Kidney epithelial cell (primary cell): ENCODE data around the gene GNL3. TPM values are rescaled to one million over a fixed set of nuclear protein-coding genes. Genes with fewer than 3 reads are reported as not detected.

Experiments used
- DNase-seq: peaks from one replicate; pipeline ENCODE4 v3.0.0-alpha.2; 2010; ENCODE audit warnings: low read depth
- H3K27me3 ChIP-seq: 2 replicates; pipeline ENCODE4 v1.6.0; 2011; ENCODE audit warnings: low read length; ENCODE audit not compliant: control insufficient read depth, insufficient read depth
- H3K36me3 ChIP-seq: 2 replicates; pipeline ENCODE4 v1.5.1; 2011; ENCODE audit warnings: low read length; ENCODE audit not compliant: control insufficient read depth, insufficient read depth
- H3K4me3 ChIP-seq: 2 replicates; pipeline ENCODE4 v1.5.1; 2011; ENCODE audit warnings: low read depth, mild to moderate bottlenecking, control low read depth, low read length
- CTCF ChIP-seq: IDR thresholded peaks from 2 replicates; pipeline ENCODE4 v1.5.1; 2011; ENCODE audit warnings: mild to moderate bottlenecking, moderate library complexity, low read length, control low read depth, inconsistent platforms; ENCODE audit not compliant: insufficient read depth, poor library complexity, severe bottlenecking
- total RNA-seq: library from RNA; depleted of rRNA; stranded (reverse); fragments of >200 nt; gene quantifications from 2 replicates; pipeline ENCODE4 v1.2.3, GENCODE V29; 2015

Gene GNL3
- total RNA-seq, 1 donor from 2014 or later = 135 TPM

- no peak for TF ChIP-seq CTCF
- Histone ChIP-seq H3K36me3 (no peaks in the 10 kb centered on the region), H3K4me3 (peak overlapping the region; percentile 88), H3K27me3 (no peaks in the 10 kb centered on the region)
- DNase-seq = no peak
Observed at GRCh38 chr3:52704611-52705437, 19.0 kb downstream of the GNL3 start.

GRCh38 chr3:52705438-52705687, 19.5 kb downstream of the GNL3 start:
- no peak for DNase-seq
- TF ChIP-seq CTCF = no peak
- Histone ChIP-seq H3K4me3 (peak overlapping the region; percentile 88), H3K36me3 (no peaks in the 10 kb centered on the region), H3K27me3 (no peaks in the 10 kb centered on the region)

GRCh38 chr3:52705688-52706686, 20.2 kb downstream of the GNL3 start, which contains the start of the genes GLT8D1 and SPCS1:
Gene GLT8D1 (minus strand): TSS chr3:52705791. CDS start chr3:52700460, 5,331 bp downstream.
Gene SPCS1 (plus strand): TSS chr3:52706106. CDS start chr3:52706247, 141 bp downstream.
- DNase-seq = no peak
- TF ChIP-seq CTCF = no peak
- Histone ChIP-seq H3K4me3 (peak within 1 kb of the TSS; percentile 88), H3K36me3 (no peaks in the 10 kb centered on the region), H3K27me3 (no peaks in the 10 kb centered on the region)

GRCh38 chr3:52707585-52707984, 21.8 kb downstream of the GNL3 start:
- TF ChIP-seq CTCF = no peak
- H3K36me3 ChIP-seq = no peaks in the 10 kb centered on the region
- no peaks in the 10 kb centered on the region for H3K27me3 ChIP-seq
- no peak overlapping the region for H3K4me3 ChIP-seq
- no peak for DNase-seq

- no peak overlapping the region for H3K4me3 ChIP-seq
- DNase-seq = no peak
- H3K27me3 ChIP-seq = no peaks in the 10 kb centered on the region
- no peaks in the 10 kb centered on the region for H3K36me3 ChIP-seq
- no peak for TF ChIP-seq CTCF
Observed at GRCh38 chr3:52710512-52710911, 24.7 kb downstream of the GNL3 start.
